ENCODE results near the gene BTBD10.

DNA sequence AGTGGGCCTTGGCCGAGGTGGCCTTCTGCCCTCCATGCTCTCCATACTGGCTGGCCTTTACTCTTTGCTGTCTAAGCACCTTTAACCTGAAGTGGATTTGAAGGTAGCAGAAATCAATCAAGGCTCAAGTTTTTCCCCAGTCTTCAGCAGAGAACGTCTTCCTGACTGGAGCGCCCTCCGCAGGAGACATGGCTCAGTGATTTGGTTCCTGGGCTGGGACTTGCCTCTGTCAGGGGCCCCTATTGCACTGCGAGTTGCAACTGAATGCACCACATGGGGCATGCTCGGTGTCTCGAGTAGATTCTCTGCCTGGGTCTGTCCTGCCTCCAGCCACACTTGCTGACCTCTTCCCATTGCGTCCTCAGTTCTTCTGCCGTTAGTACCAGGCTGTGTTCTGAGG, 105.8 kb downstream of the BTBD10 start:
- TF ChIP-seq, protein P1, sequence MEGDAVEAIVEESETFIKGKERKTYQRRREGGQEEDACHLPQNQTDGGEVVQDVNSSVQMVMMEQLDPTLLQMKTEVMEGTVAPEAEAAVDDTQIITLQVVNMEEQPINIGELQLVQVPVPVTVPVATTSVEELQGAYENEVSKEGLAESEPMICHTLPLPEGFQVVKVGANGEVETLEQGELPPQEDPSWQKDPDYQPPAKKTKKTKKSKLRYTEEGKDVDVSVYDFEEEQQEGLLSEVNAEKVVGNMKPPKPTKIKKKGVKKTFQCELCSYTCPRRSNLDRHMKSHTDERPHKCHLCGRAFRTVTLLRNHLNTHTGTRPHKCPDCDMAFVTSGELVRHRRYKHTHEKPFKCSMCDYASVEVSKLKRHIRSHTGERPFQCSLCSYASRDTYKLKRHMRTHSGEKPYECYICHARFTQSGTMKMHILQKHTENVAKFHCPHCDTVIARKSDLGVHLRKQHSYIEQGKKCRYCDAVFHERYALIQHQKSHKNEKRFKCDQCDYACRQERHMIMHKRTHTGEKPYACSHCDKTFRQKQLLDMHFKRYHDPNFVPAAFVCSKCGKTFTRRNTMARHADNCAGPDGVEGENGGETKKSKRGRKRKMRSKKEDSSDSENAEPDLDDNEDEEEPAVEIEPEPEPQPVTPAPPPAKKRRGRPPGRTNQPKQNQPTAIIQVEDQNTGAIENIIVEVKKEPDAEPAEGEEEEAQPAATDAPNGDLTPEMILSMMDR (IDR thresholded peaks at IDR 0.05): no peak
- no peak for TF ChIP-seq POLR2AphosphoS5 (IDR thresholded peaks at IDR 0.05; ENCODE audit: low read depth, low read length)
- TF ChIP-seq, protein P2, sequence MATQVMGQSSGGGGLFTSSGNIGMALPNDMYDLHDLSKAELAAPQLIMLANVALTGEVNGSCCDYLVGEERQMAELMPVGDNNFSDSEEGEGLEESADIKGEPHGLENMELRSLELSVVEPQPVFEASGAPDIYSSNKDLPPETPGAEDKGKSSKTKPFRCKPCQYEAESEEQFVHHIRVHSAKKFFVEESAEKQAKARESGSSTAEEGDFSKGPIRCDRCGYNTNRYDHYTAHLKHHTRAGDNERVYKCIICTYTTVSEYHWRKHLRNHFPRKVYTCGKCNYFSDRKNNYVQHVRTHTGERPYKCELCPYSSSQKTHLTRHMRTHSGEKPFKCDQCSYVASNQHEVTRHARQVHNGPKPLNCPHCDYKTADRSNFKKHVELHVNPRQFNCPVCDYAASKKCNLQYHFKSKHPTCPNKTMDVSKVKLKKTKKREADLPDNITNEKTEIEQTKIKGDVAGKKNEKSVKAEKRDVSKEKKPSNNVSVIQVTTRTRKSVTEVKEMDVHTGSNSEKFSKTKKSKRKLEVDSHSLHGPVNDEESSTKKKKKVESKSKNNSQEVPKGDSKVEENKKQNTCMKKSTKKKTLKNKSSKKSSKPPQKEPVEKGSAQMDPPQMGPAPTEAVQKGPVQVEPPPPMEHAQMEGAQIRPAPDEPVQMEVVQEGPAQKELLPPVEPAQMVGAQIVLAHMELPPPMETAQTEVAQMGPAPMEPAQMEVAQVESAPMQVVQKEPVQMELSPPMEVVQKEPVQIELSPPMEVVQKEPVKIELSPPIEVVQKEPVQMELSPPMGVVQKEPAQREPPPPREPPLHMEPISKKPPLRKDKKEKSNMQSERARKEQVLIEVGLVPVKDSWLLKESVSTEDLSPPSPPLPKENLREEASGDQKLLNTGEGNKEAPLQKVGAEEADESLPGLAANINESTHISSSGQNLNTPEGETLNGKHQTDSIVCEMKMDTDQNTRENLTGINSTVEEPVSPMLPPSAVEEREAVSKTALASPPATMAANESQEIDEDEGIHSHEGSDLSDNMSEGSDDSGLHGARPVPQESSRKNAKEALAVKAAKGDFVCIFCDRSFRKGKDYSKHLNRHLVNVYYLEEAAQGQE (IDR thresholded peaks at IDR 0.05; ENCODE audit: insufficient read depth in 1 of 2, low read depth in 2 of 2, low read length in 1 of 2): no peak

Data from Panc1 (cell line).